WI38 (cell line): ENCODE measurements around the gene SF3A2.
A peak's percentile ranks its signal among the peaks of the same experiment; 100 is the strongest.

Experiments used
- H3K4me3 ChIP-seq: 2 replicates; pipeline ENCODE4 v1.5.1; 2011; ENCODE audit warnings: low read depth, mild to moderate bottlenecking, control low read depth, low read length
- TF ChIP-seq, protein P1 (sequence below): IDR thresholded peaks from 2 replicates; pipeline ENCODE4 v1.5.1; 2012; ENCODE audit warnings: low read depth, mild to moderate bottlenecking, control low read depth, low read length

The SF3A2 gene

DNA sequence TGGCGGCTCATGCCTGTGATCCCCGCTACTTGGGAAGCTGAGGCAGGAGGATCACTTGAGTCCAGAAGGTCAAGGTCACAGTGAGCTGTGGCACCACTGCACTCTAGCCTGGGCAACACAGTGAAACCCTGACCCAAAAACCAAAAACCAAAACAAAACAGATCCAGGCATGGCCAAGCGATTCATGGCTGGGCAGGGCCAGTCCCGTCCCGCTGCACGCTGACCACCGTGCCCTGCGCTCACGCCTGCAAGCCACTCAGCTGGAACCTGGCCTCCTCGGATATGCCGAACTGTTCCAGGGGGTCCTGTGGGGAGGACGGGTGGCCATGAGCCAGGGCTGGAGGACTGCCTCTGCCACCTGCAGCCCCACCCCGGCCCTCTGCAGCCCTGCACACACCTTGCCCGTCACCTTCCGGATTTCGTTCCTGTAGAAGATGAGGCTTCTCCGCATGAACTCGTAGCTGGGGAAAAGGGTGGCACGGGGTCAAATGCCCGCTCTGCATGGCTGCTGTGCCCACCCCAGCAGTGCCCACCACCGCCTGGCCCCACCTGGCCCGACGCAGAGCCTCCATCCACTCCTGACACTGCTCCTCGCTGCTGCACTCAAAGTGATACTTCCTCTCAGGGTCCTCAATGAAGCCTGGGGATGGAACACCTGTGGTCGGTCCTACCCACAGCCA lies 2.9 kb upstream of the SF3A2 start:
- H3K4me3 ChIP-seq: no peak overlapping the region
- TF ChIP-seq, protein P1, sequence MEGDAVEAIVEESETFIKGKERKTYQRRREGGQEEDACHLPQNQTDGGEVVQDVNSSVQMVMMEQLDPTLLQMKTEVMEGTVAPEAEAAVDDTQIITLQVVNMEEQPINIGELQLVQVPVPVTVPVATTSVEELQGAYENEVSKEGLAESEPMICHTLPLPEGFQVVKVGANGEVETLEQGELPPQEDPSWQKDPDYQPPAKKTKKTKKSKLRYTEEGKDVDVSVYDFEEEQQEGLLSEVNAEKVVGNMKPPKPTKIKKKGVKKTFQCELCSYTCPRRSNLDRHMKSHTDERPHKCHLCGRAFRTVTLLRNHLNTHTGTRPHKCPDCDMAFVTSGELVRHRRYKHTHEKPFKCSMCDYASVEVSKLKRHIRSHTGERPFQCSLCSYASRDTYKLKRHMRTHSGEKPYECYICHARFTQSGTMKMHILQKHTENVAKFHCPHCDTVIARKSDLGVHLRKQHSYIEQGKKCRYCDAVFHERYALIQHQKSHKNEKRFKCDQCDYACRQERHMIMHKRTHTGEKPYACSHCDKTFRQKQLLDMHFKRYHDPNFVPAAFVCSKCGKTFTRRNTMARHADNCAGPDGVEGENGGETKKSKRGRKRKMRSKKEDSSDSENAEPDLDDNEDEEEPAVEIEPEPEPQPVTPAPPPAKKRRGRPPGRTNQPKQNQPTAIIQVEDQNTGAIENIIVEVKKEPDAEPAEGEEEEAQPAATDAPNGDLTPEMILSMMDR: no peak

DNA sequence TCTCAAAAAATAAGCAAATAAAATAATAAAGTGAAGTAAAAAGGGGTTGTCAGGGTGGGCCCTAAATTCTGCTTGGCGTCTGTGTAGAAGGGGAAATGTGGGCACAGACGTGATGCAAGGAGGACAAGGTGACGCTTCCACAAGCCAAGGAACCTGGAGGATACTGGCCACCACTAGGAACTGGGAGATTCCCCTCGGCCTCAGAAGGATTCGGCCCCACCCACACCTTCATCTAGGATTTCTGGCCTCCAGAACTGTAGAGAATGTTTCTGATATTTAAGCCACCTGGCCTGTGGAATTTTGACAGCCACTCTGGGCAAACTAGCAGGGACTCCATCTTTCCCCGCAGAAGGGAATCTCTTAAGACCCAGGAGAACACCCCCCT lies 1.6 kb upstream of the SF3A2 start:
- H3K4me3 ChIP-seq: peak overlapping the region; percentile 86
- TF ChIP-seq, protein P1: no peak

GRCh38 chr19:2235381-2236063 lies 1.1 kb upstream of the SF3A2 start:
- TF ChIP-seq, protein P1: no peak

GRCh38 chr19:2236064-2236313 lies 635 bp upstream of the SF3A2 start:
- TF ChIP-seq, protein P1: no peak

More at GRCh38 chr19:2235381-2236063, 1.1 kb upstream of the SF3A2 start:
- peak overlapping the region; percentile 86 for H3K4me3 ChIP-seq

DNA sequence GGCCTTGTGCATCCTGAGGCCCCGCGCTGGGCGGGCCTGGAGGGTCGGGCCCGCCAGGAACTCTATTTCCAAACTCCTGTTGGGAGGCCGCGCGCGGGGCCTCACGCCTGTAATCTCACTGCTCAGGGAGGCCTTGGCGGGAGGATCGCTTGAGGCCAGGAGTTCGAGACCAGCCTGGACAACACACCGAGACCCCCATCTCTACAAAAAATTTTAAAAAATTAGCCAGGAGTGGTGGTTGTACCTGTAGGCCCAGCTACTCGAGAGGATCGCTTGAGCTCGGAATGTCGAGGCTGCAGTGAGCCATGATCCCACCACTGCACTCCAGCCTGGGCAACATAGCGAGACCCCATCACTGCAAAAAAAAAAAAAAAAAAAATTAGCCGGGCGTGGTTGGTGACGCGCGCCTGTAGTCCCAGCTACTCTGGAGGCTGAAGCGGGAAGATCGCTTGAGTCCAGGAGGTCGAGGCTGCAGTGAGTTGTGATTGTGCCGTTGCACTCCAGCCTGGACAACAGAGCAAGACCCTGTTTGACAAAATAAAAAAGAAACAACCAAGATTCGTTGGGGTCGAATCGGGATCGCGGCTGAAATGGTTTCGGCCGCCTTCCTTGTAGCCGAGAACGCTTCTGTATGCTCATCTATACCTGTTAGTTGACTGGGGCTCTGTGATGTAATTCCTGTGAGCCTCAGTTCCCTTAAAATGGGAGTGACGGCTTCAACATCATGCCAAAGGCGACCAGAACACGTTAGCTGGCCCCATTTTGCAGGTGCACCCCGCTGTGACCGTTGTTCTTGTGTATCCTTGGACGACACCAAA lies 636 bp downstream of the SF3A2 start:
- TF ChIP-seq, protein P1: no peak
- H3K4me3 ChIP-seq: peak overlapping the region; percentile 86

More at GRCh38 chr19:2236064-2236313, 635 bp upstream of the SF3A2 start:
- peak overlapping the region; percentile 86 for H3K4me3 ChIP-seq

GRCh38 chr19:2237869-2238153 lies 1.2 kb downstream of the SF3A2 start:
- H3K4me3 ChIP-seq: peak overlapping the region; percentile 86
- TF ChIP-seq, protein P1: no peak

DNA sequence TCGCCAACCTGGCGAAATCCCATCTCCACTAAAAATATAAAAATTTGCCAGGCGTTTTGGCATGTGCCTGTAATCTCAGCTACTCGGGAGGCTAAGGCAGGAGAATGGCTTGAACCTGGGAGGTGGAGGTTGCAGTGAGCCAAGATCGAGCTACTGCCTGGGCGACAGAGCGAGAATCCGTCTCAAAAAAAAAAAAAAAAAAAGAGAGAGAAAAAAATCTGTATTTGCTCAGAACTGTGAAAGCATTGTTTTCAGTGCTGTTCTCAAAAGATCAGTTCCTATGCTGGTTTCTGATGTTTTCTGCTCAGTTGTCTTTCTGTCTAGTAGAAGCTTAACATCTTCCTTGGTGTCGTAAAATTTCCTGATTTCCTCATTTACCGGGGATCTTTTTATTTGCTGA lies 2.5 kb downstream of the SF3A2 start:
- peak overlapping the region; percentile 61 for H3K4me3 ChIP-seq
- TF ChIP-seq, protein P1: no peak
